Pancreas (tissue), 10 donors: ENCODE measurements around the gene IDH3A. TPM values are rescaled to one million over a fixed set of nuclear protein-coding genes. Genes with fewer than 3 reads are reported as not detected.

ENCODE experiments used
- ATAC-seq, 4 donors: fragments of 200-7000 bp; cut with Tn5 transposase; one replicate each; pipeline versions ENCODE4 v1.8.0 to v1.9.1; 2020; ENCODE audit warnings: mild to moderate bottlenecking in 4 of 4, moderate library complexity in 4 of 4
- DNase-seq, 6 donors: peaks; one replicate each; pipeline ENCODE4 v3.0.0-alpha.2; 2020
- FAIRE-seq: peaks from 2 replicates; lab custom pipeline; 2012; peaks lifted over from hg19 to GRCh38; lab: Jason Lieb, UNC
- H3K27ac ChIP-seq, 4 donors: fragments of 200-600 bp; sonication (generic); 1 replicate in 3 of 4; 2 replicates in 1 of 4; pipeline versions ENCODE4 v1.5.0 to v1.8.0; 2020
- H3K27me3 ChIP-seq, 4 donors: fragments of 200-600 bp; one replicate each; pipeline ENCODE4 v1.8.0; 2021
- H3K36me3 ChIP-seq, 3 donors: fragments of 200-600 bp; sonication (generic) in 1 of 3; one replicate each; pipeline versions ENCODE4 v1.5.0 to v1.8.0; 2020 to 2021
- H3K4me1 ChIP-seq, 3 donors: fragments of 200-600 bp; one replicate each; pipeline ENCODE4 v1.8.0; 2021
- H3K4me3 ChIP-seq, 4 donors: fragments of 200-600 bp; sonication (generic) in 2 of 4; one replicate each; pipeline versions ENCODE4 v1.5.0 to v1.8.0; 2020 to 2021
- H3K9me3 ChIP-seq, 4 donors: fragments of 200-600 bp; one replicate each; pipeline ENCODE4 v1.8.0; 2021
- CTCF ChIP-seq, 4 donors: fragments of 200-600 bp; sonication (generic) in 3 of 4; IDR thresholded peaks; one replicate each; pipeline versions ENCODE4 v1.5.0 to v1.8.0; 2021; ENCODE audit warnings: antibody characterized with exemption in 4 of 4
- WGBS, 2 donors: extraction: QIAGEN DNeasy Blood & Tissue Kit; methylation state at CpG; one replicate each; pipeline ENCODE4 v1.1.7; 2013; 5-methylcytosine and 5-hydroxymethylcytosine counted together
- intact Hi-C, 3 donors: fragments of 100-400 bp; cut with DNase I; formaldehyde crosslinking; loops; one replicate each; pipeline versions ENCODE4 v1.11.1 to v1.14.2; 2022
- polyA plus RNA-seq, 2 donors: library from polyadenylated mRNA; stranded (reverse); fragments of 200-250 nt; gene quantifications; one replicate each; pipeline ENCODE4 v1.2.3, GENCODE V29; 2013
- total RNA-seq, 6 donors: library from RNA; stranded (reverse); fragmentation: NEBNext Ultra II Directional in 4 of 6; extraction: Animal tissue kit (Norgen Biotek cat#: 25700) in 4 of 6; gene quantifications; one replicate each; pipeline versions ENCODE4 v1.2.1 to v1.2.4, GENCODE V29; 2021 to 2023
- donor health status: healthy with polysubstance abuse.
- donor health status: DM: no; HTN: no; CAD: no; lungs with moderate emphysema.
- donor health status: DM: no; HTN: no; CAD: no.
- donor health status: control.
- donor health status: control.
- donor health status: Bipolar disorder and iron deficiency.
- donor health status: DM: yes; HTN: yes; CAD: no.
- donor health status: DM: no; HTN: no; CAD: no.
- donor health status: DM: no; HTN: no; CAD: no.
- donor health status: DM: yes; HTN: yes; CAD: no.

Gene IDH3A
- total and polyA plus RNA-seq, 8 donors: 10.2 to 32.1 (median 24.8) TPM

GRCh38 chr15:78207641-78208340 is 58.6 kb downstream of the IDH3A start:
- no peak for DNase-seq
- Histone ChIP-seq H3K27me3 (no peaks in the 10 kb centered on the region), H3K9me3 (no peaks in the 10 kb centered on the region), H3K36me3 (no peaks in the 10 kb centered on the region), H3K4me3 (no peak overlapping the region), H3K4me1 (peaks cover 30 to 65% (median 60%) of the 10 kb centered on the region in 3 donors), H3K27ac (peak overlapping the region in 3 of 4 donors; percentile 16 to 30 (median 26))
- FAIRE-seq: no peak
- WGBS, 2 donors: 89 to 90% methylated on average over 8 of the region's 8 CpGs
- intact Hi-C loops: no loop called here
- no peak for TF ChIP-seq CTCF (IDR thresholded peaks at IDR 0.05)
- ATAC-seq: no peak

GRCh38 chr15:78208341-78208844 is 59.2 kb downstream of the IDH3A start:
- no peak for FAIRE-seq
- WGBS, 2 donors: 92 to 96% methylated on average over 8 of the region's 8 CpGs

GRCh38 chr15:78208887-78209645 is 59.9 kb downstream of the IDH3A start:
- no peak for ATAC-seq
- H3K27ac ChIP-seq: peak overlapping the region in 2 of 4 donors; percentile 48 to 54
- DNase-seq: no peak

More at GRCh38 chr15:78208341-78208844, 59.2 kb downstream of the IDH3A start:
- ATAC-seq (no peak), DNase-seq (no peak)
- H3K36me3 ChIP-seq: no peaks in the 10 kb centered on the region
- H3K27ac ChIP-seq: peak overlapping the region in 1 of 4 donors; percentile 16
- H3K4me3 ChIP-seq: no peak overlapping the region
- TF ChIP-seq CTCF (IDR thresholded peaks at IDR 0.05): no peak
- no peaks in the 10 kb centered on the region for H3K9me3 ChIP-seq
- intact Hi-C loops: no loop called here
- H3K4me1 ChIP-seq: peaks cover 35 to 70% (median 60%) of the 10 kb centered on the region in 3 donors
- H3K27me3 ChIP-seq: no peaks in the 10 kb centered on the region

GRCh38 chr15:78209646-78210348 is 60.6 kb downstream of the IDH3A start:
- Histone ChIP-seq H3K27me3 (no peaks in the 10 kb centered on the region), H3K27ac (peak overlapping the region in 3 of 4 donors; percentile 6 to 54 (median 48)), H3K36me3 (no peaks in the 10 kb centered on the region), H3K9me3 (no peaks in the 10 kb centered on the region), H3K4me1 (peaks cover 28 to 56% (median 54%) of the 10 kb centered on the region in 3 donors), H3K4me3 (no peak overlapping the region)
- peak; percentile 58 to 88 (median 76) for DNase-seq
- intact Hi-C loops: no loop called here
- ATAC-seq: peak in 3 of 4 donors; percentile 29 to 65 (median 53)
- no peak for FAIRE-seq
- WGBS, 2 donors: 29% methylated on average over 9 of the region's 9 CpGs
- TF ChIP-seq CTCF (IDR thresholded peaks at IDR 0.05): no peak

More at GRCh38 chr15:78208887-78209645, 59.9 kb downstream of the IDH3A start:
- Histone ChIP-seq H3K4me3 (no peak overlapping the region), H3K4me1 (peaks cover 35 to 63% (median 60%) of the 10 kb centered on the region in 3 donors), H3K27me3 (no peaks in the 10 kb centered on the region), H3K36me3 (no peaks in the 10 kb centered on the region), H3K9me3 (no peaks in the 10 kb centered on the region)
- WGBS, 2 donors: 85 to 89% methylated on average over 20 of the region's 20 CpGs
- intact Hi-C loops: no loop called here
- no peak for FAIRE-seq
- TF ChIP-seq CTCF (IDR thresholded peaks at IDR 0.05): no peak
